PC-3 (cell line): ENCODE data around the gene FEN1. TPM values are rescaled to one million over a fixed set of nuclear protein-coding genes. Genes with fewer than 3 reads are reported as not detected.

ENCODE experiments used
- ATAC-seq: fragments of 200-7000 bp; cut with Tn5 transposase; 2 replicates; pipeline ENCODE4 v1.9.1; 2020; ENCODE audit warnings: mild to moderate bottlenecking, moderate library complexity
- BruUV-seq: library from RNA; stranded (reverse); fragments of 400-500 nt; replicated peaks from 2 replicates; lab custom pipeline; 2021; lab: Mats Ljungman, UMichigan
- CTCF ChIA-PET: fragments of 300-600 bp; sonication (Branson Sonifier 250); formaldehyde crosslinking; loops from one replicate; lab custom pipeline; 2022; ENCODE audit warnings: antibody characterized with exemption; lab: Charles Lee
- POLR2A ChIA-PET: fragments of 300-600 bp; sonication (Branson Sonifier 250); formaldehyde crosslinking; loops from one replicate; lab custom pipeline; 2022; ENCODE audit warnings: antibody characterized with exemption; ENCODE audit not compliant: unreplicated experiment; lab: Charles Lee
- DNase-seq: peaks from one replicate; pipeline ENCODE4 v3.0.0-alpha.2; 2015
- H2AFZ ChIP-seq: fragments of 300-600 bp; sonication (generic); 2 replicates; pipeline ENCODE4 v1.6.0; 2016; ENCODE audit warnings: antibody characterized with exemption, low read length
- H3F3A ChIP-seq: fragments of 300-600 bp; sonication (generic); one replicate; pipeline ENCODE4 v1.6.0; 2017; ENCODE audit warnings: antibody characterized with exemption, low read length, control low read depth, mild to moderate bottlenecking; ENCODE audit not compliant: unreplicated experiment
- H3K27ac ChIP-seq: fragments of 300-600 bp; sonication (generic); 2 replicates; pipeline ENCODE4 v1.5.1; 2016; ENCODE audit warnings: mild to moderate bottlenecking, low read length
- H3K27me3 ChIP-seq: fragments of 300-600 bp; sonication (generic); 2 replicates; pipeline ENCODE4 v1.6.1; 2016; ENCODE audit warnings: low read length, mixed read lengths
- H3K36me3 ChIP-seq: fragments of 300-600 bp; sonication (generic); 2 replicates; pipeline ENCODE4 v1.6.1; 2016; ENCODE audit warnings: low read depth, mixed run types, low read length, mixed read lengths
- H3K4me1 ChIP-seq: fragments of 300-600 bp; sonication (generic); 2 replicates; pipeline ENCODE4 v1.5.1; 2016; ENCODE audit warnings: low read length; ENCODE audit not compliant: insufficient read depth
- H3K4me2 ChIP-seq: fragments of 300-600 bp; sonication (generic); 2 replicates; pipeline ENCODE4 v1.6.0; 2016; ENCODE audit warnings: low read length
- H3K4me3 ChIP-seq: fragments of 300-600 bp; sonication (generic); 2 replicates; pipeline ENCODE4 v1.5.1; 2016; ENCODE audit warnings: mild to moderate bottlenecking, low read length, mixed read lengths
- H3K79me2 ChIP-seq: fragments of 300-600 bp; sonication (generic); 2 replicates; pipeline ENCODE4 v1.6.1; 2017; ENCODE audit warnings: low read length, mixed read lengths
- H3K9ac ChIP-seq: fragments of 300-600 bp; sonication (generic); 2 replicates; pipeline ENCODE4 v1.6.0; 2016; ENCODE audit warnings: mild to moderate bottlenecking, low read length
- H3K9me2 ChIP-seq: fragments of 300-600 bp; sonication (generic); replicated peaks from 2 replicates; pipeline ENCODE4 v1.6.1; 2016; ENCODE audit warnings: mixed run types, low read length, mixed read lengths
- H3K9me3 ChIP-seq: fragments of 300-600 bp; sonication (generic); 2 replicates; pipeline ENCODE4 v1.6.1; 2016; ENCODE audit warnings: low read length, mixed read lengths
- H4K20me1 ChIP-seq: fragments of 300-600 bp; sonication (generic); 2 replicates; pipeline ENCODE4 v1.6.1; 2016; ENCODE audit warnings: low read length, mixed read lengths
- EZH2 ChIP-seq: fragments of 300-600 bp; sonication (generic); IDR thresholded peaks from one replicate; pipeline ENCODE4 v1.6.1; 2017; ENCODE audit warnings: antibody characterized with exemption, mild to moderate bottlenecking, low read length; ENCODE audit not compliant: unreplicated experiment
- EZH2phosphoT487 ChIP-seq: fragments of 300-600 bp; sonication (generic); IDR thresholded peaks from 2 replicates; pipeline ENCODE4 v1.6.1; 2018; ENCODE audit warnings: mild to moderate bottlenecking, antibody characterized with exemption, low read length, borderline replicate concordance
- intact Hi-C: fragments of 100-400 bp; cut with micrococcal nuclease; formaldehyde crosslinking; loops from 2 replicates; pipeline ENCODE4 v1.9.0; 2023
- total RNA-seq: library from RNA; depleted of rRNA; stranded (reverse); fragments of >200 nt; gene quantifications from 2 replicates; pipeline ENCODE4 v1.2.3, GENCODE V29; 2014
- TF ChIP-seq, protein P1 (sequence below): fragments of 300-600 bp; sonication (generic); conservative IDR thresholded peaks from 2 replicates; pipeline ENCODE4 v1.5.1; 2017; ENCODE audit warnings: antibody characterized with exemption, low read depth, mild to moderate bottlenecking, low read length

Gene FEN1
- total RNA-seq, 1 experiment from 2014 or later, result 132 TPM

- DNase-seq (no peak), ATAC-seq (no peak)
- Histone ChIP-seq H3K79me2 (peaks cover 44% of the 10 kb centered on the region), H2AFZ (no peak overlapping the region), H3F3A (no peaks in the 10 kb centered on the region), H3K36me3 (peaks cover 20% of the 10 kb centered on the region), H3K27me3 (no peaks in the 10 kb centered on the region), H3K4me2 (no peak overlapping the region), H3K9me3 (no peaks in the 10 kb centered on the region), H4K20me1 (peaks cover 23% of the 10 kb centered on the region; the same call in 1 of the 2 replicates), H3K4me1 (no peaks in the 10 kb centered on the region; the same call in 1 of the 2 replicates), H3K4me3 (no peak overlapping the region), H3K9ac (no peak overlapping the region), H3K9me2 (no peaks in the 10 kb centered on the region), H3K27ac (no peak overlapping the region)
- intact Hi-C loops, result no loop called here
- CTCF ChIA-PET, result no interaction called here
- POLR2A ChIA-PET, result no interaction called here
- BruUV-seq, result no TSS peak
- TF ChIP-seq EZH2phosphoT487, result no peak
- TF ChIP-seq, protein P1, sequence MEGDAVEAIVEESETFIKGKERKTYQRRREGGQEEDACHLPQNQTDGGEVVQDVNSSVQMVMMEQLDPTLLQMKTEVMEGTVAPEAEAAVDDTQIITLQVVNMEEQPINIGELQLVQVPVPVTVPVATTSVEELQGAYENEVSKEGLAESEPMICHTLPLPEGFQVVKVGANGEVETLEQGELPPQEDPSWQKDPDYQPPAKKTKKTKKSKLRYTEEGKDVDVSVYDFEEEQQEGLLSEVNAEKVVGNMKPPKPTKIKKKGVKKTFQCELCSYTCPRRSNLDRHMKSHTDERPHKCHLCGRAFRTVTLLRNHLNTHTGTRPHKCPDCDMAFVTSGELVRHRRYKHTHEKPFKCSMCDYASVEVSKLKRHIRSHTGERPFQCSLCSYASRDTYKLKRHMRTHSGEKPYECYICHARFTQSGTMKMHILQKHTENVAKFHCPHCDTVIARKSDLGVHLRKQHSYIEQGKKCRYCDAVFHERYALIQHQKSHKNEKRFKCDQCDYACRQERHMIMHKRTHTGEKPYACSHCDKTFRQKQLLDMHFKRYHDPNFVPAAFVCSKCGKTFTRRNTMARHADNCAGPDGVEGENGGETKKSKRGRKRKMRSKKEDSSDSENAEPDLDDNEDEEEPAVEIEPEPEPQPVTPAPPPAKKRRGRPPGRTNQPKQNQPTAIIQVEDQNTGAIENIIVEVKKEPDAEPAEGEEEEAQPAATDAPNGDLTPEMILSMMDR, result no peak
- no peak for TF ChIP-seq EZH2
Measured at GRCh38 chr11:61836193-61836592, 43.5 kb downstream of the FEN1 start.

DNA sequence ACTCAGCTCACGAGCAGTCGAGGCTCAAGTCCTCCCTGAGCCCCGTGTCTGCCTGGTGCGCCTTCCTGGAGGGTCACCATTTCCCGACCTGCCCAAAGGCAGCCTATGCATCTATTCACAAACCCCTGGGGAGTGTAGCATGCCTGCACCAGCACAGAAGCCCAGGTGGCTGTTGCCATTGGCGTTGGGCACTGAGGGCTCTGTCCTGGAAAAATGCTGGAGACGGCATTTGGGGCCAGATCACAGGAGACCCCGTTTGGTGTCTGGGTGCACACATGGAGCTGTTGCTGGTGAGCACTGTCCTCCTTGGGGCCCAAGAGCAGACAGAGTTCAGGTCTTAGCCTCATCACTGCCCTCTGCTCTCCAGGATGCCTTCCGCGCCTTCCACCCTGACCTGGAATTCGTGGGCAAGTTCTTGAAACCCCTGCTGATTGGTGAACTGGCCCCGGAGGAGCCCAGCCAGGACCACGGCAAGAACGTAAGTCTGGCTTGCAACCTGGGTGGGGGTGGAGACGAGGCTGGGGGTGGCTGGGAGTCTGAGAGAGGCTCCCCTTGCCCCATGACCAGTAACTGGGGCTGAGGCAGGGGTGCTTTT is 44.8 kb downstream of the FEN1 start:
- DNase-seq (no peak), ATAC-seq (no peak)
- peaks cover 10% of the 10 kb centered on the region; the same call in 1 of the 2 replicates for H4K20me1 ChIP-seq
- no peak overlapping the region for H3K4me3 ChIP-seq
- no peaks in the 10 kb centered on the region; the same call in 1 of the 2 replicates for H3K4me1 ChIP-seq
- no peaks in the 10 kb centered on the region for H3F3A ChIP-seq
- no peak overlapping the region for H3K9ac ChIP-seq
- H3K36me3 ChIP-seq, result peaks cover 30% of the 10 kb centered on the region
- no peak overlapping the region for H2AFZ ChIP-seq
- no peaks in the 10 kb centered on the region for H3K9me2 ChIP-seq
- no peak overlapping the region for H3K27ac ChIP-seq
- no peak overlapping the region for H3K4me2 ChIP-seq
- H3K9me3 ChIP-seq, result no peaks in the 10 kb centered on the region
- H3K79me2 ChIP-seq, result peaks cover 31% of the 10 kb centered on the region
- H3K27me3 ChIP-seq, result no peaks in the 10 kb centered on the region
- ChIA-PET CTCF (no interaction called here), POLR2A (no interaction called here)
- TF ChIP-seq EZH2phosphoT487, result no peak
- no peak for TF ChIP-seq EZH2
- TF ChIP-seq, protein P1, result no peak
- intact Hi-C loops, result no loop called here
- BruUV-seq, result no TSS peak

- Histone ChIP-seq H4K20me1 (peaks cover 3% of the 10 kb centered on the region; the same call in 1 of the 2 replicates), H3K4me2 (no peak overlapping the region), H3K36me3 (peaks cover 37% of the 10 kb centered on the region), H3K4me1 (no peaks in the 10 kb centered on the region; the same call in 1 of the 2 replicates), H3K79me2 (peaks cover 21% of the 10 kb centered on the region), H2AFZ (no peak overlapping the region), H3K9me3 (no peaks in the 10 kb centered on the region), H3K9ac (no peak overlapping the region), H3K27ac (no peak overlapping the region), H3K27me3 (no peaks in the 10 kb centered on the region), H3K4me3 (no peak overlapping the region), H3F3A (no peaks in the 10 kb centered on the region), H3K9me2 (no peaks in the 10 kb centered on the region)
- ATAC-seq (no peak), DNase-seq (no peak)
- intact Hi-C loops, result no loop called here
- no TSS peak for BruUV-seq
- CTCF ChIA-PET, result no interaction called here
- POLR2A ChIA-PET, result no interaction called here
- no peak for TF ChIP-seq EZH2
- TF ChIP-seq, protein P1, result no peak
- TF ChIP-seq EZH2phosphoT487, result no peak
Measured at GRCh38 chr11:61838501-61838900, 45.8 kb downstream of the FEN1 start.
